AG10803 (cell line): ENCODE results near the gene ZKSCAN8.

Experiments used
- DNase-seq: peaks from one replicate; pipeline ENCODE4 v3.0.0; 2010; ENCODE audit warnings: low read depth
- H3K4me3 ChIP-seq: 2 replicates; pipeline ENCODE4 v1.5.1; 2011; ENCODE audit warnings: mild to moderate bottlenecking, low read length, control low read depth
- TF ChIP-seq, protein P1 (sequence below): conservative IDR thresholded peaks from 2 replicates; pipeline ENCODE4 v1.5.1; 2011; ENCODE audit warnings: mild to moderate bottlenecking, low read length, control low read depth, inconsistent platforms

Gene ZKSCAN8

GRCh38 chr6:28206527-28206926 lies 64.8 kb downstream of the ZKSCAN8 start:
- H3K4me3 ChIP-seq = no peak overlapping the region
- DNase-seq = no peak
- TF ChIP-seq, protein P1, sequence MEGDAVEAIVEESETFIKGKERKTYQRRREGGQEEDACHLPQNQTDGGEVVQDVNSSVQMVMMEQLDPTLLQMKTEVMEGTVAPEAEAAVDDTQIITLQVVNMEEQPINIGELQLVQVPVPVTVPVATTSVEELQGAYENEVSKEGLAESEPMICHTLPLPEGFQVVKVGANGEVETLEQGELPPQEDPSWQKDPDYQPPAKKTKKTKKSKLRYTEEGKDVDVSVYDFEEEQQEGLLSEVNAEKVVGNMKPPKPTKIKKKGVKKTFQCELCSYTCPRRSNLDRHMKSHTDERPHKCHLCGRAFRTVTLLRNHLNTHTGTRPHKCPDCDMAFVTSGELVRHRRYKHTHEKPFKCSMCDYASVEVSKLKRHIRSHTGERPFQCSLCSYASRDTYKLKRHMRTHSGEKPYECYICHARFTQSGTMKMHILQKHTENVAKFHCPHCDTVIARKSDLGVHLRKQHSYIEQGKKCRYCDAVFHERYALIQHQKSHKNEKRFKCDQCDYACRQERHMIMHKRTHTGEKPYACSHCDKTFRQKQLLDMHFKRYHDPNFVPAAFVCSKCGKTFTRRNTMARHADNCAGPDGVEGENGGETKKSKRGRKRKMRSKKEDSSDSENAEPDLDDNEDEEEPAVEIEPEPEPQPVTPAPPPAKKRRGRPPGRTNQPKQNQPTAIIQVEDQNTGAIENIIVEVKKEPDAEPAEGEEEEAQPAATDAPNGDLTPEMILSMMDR = no peak

DNA sequence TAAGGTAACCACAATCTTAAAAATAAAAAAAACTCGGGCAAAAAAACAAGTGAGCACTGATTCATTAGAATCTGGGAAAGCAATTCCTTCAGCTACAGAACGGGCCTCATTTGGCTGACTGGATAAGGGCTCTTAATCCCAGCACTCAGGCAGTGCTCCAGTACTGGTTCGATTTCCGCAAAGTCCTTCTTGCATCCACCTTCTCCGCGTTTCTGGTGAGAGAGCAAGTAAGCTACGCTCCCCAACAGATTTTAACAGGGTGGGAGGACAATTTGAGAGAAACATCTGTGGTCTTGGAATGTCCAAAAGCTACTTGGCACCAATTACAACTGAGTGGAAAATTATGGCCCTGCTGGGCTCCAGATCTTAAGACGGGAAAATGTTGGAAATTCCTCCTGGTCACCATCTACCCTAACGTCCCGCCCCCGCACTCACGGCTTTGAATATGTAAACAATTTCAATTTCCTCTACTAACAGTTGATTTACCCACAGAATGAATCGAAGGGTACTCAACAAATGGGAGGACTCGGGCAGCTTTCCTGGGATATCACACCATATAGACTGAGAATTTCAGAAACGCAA lies 65.3 kb downstream of the ZKSCAN8 start:
- peak; percentile 12 for DNase-seq

GRCh38 chr6:28207510-28208110 lies 65.9 kb downstream of the ZKSCAN8 start:
- DNase-seq = peak; percentile 8
- H3K4me3 ChIP-seq = peak overlapping the region; percentile 55
- TF ChIP-seq, protein P1 = no peak

More for the DNA sequence above, 65.3 kb downstream of the ZKSCAN8 start:
- H3K4me3 ChIP-seq = peak overlapping the region; percentile 55
- TF ChIP-seq, protein P1 = no peak

DNA sequence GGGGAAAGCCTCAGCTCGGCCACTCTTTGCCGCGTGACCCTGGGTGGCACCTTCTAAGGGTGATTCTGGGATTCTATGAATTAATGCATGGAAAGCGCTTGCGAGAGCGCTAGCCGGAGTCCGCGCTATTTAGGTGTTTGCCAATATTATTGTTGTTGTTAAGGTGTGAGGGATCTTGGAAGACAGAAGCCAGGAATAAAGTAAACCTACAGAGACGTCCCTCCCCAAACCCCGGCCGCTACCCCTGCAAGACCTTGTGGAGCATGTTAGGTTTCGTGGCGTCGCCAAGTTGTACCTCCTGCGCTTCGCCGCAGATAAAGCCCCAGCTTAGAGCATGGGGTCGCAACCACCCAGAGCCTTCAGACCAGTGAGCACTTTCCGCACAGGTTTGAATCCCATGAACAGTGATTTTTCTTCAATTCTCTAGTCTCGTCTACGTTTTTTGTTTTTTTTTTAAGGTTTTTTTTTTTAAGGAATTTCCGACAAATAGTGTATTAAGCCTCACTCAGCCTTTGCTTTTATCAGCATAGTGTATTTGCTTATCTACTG lies 66.5 kb downstream of the ZKSCAN8 start:
- TF ChIP-seq, protein P1 = no peak
- H3K4me3 ChIP-seq = peak overlapping the region; percentile 55
- DNase-seq = no peak
